D341Med (cell line): ENCODE measurements around the gene ANKRD28.
"Not testable (repeated sequence)": the region's sequence is repeated elsewhere in the genome, so short reads cannot be mapped to it uniquely, and the experiment has no call there.

Experiments used
- DNase-seq: peaks from one replicate; pipeline ENCODE4 v3.0.0; 2012; ENCODE audit warnings: low spot score

ANKRD28 gene

GRCh38 chr3:15769256-15769915 lies 28.4 kb downstream of the ANKRD28 start:
- DNase-seq, result no peak

GRCh38 chr3:15768421-15769255 lies 29.1 kb downstream of the ANKRD28 start:
- no peak for DNase-seq

GRCh38 chr3:15766406-15766805 lies 31.4 kb downstream of the ANKRD28 start:
- DNase-seq, result no peak

GRCh38 chr3:15758295-15758694 lies 39.5 kb downstream of the ANKRD28 start:
- no peak for DNase-seq

GRCh38 chr3:15757824-15758223 lies 40.0 kb downstream of the ANKRD28 start:
- DNase-seq, result no peak

- no peak for DNase-seq
These were observed 41.3 kb downstream of the ANKRD28 start for GRCh38 chr3:15756505-15756904.

GRCh38 chr3:15755780-15756179 lies 42.0 kb downstream of the ANKRD28 start:
- no peak for DNase-seq

- DNase-seq, result no peak
These were observed 42.6 kb downstream of the ANKRD28 start for GRCh38 chr3:15755181-15755580.

- no peak for DNase-seq
These were observed 43.7 kb downstream of the ANKRD28 start for GRCh38 chr3:15754047-15754446.

- no peak for DNase-seq
These were observed 44.6 kb downstream of the ANKRD28 start for GRCh38 chr3:15753056-15753710.

GRCh38 chr3:15750879-15751278 lies 46.9 kb downstream of the ANKRD28 start:
- DNase-seq, result no peak

GRCh38 chr3:15750143-15750542 lies 47.6 kb downstream of the ANKRD28 start:
- no peak for DNase-seq

- DNase-seq, result not testable (repeated sequence)
These were observed 51.9 kb downstream of the ANKRD28 start for GRCh38 chr3:15745896-15746295.

GRCh38 chr3:15744176-15744575 lies 53.6 kb downstream of the ANKRD28 start:
- DNase-seq, result no peak

- DNase-seq, result no peak
These were observed 54.2 kb downstream of the ANKRD28 start for GRCh38 chr3:15743587-15744009.

GRCh38 chr3:15742236-15742635 lies 55.5 kb downstream of the ANKRD28 start:
- not testable (repeated sequence) for DNase-seq

- not testable (repeated sequence) for DNase-seq
These were observed 59.2 kb downstream of the ANKRD28 start for GRCh38 chr3:15738616-15739005.

- DNase-seq, result no peak
These were observed 66.8 kb downstream of the ANKRD28 start for GRCh38 chr3:15731024-15731423.

GRCh38 chr3:15728766-15729165 lies 69.0 kb downstream of the ANKRD28 start:
- no peak for DNase-seq

GRCh38 chr3:15726881-15727280 lies 70.9 kb downstream of the ANKRD28 start:
- DNase-seq, result no peak

GRCh38 chr3:15726043-15726442 lies 71.7 kb downstream of the ANKRD28 start:
- no peak for DNase-seq

- DNase-seq, result no peak
These were observed 73.3 kb downstream of the ANKRD28 start for GRCh38 chr3:15724446-15724845.

GRCh38 chr3:15723624-15723884 lies 74.2 kb downstream of the ANKRD28 start:
- DNase-seq, result no peak
